A673 (cell line): ENCODE measurements around the gene AGPAT3. TPM values are rescaled to one million over a fixed set of nuclear protein-coding genes. Genes with fewer than 3 reads are reported as not detected.

ENCODE experiments used
- BruUV-seq: library from RNA; stranded (reverse); fragments of 400-500 nt; replicated peaks from 2 replicates; lab custom pipeline; 2021; lab: Mats Ljungman, UMichigan
- CTCF ChIA-PET: fragments of 300-600 bp; sonication (Branson Sonifier 250); formaldehyde crosslinking; loops from one replicate; lab custom pipeline; 2022; ENCODE audit warnings: antibody characterized with exemption; lab: Charles Lee
- POLR2A ChIA-PET: fragments of 300-600 bp; sonication (Branson Sonifier 250); formaldehyde crosslinking; loops from one replicate; lab custom pipeline; 2022; ENCODE audit warnings: antibody characterized with exemption; ENCODE audit not compliant: low non-redundant PET; lab: Charles Lee
- DNase-seq: peaks from one replicate; pipeline ENCODE4 v3.0.0-alpha.2; 2015; ENCODE audit warnings: low spot score
- H3K27ac ChIP-seq: fragments of 200-600 bp; sonication (generic); 2 replicates; pipeline ENCODE4 v1.5.1; 2016; ENCODE audit warnings: mixed run types, low read depth, mild to moderate bottlenecking, mixed read lengths, antibody characterized with exemption, low read length; ENCODE audit not compliant: poor library complexity, severe bottlenecking
- H3K27me3 ChIP-seq: fragments of 200-600 bp; sonication (generic); replicated peaks from 2 replicates; pipeline ENCODE4 v1.6.1; 2017; ENCODE audit warnings: mixed run types, low read depth, mild to moderate bottlenecking, mixed read lengths, antibody characterized with exemption, low read length; ENCODE audit not compliant: insufficient read depth, poor library complexity
- H3K36me3 ChIP-seq: fragments of 200-600 bp; sonication (generic); 2 replicates; pipeline ENCODE4 v1.6.1; 2016; ENCODE audit warnings: mixed run types, mild to moderate bottlenecking, mixed read lengths, antibody characterized with exemption, low read length; ENCODE audit not compliant: insufficient read depth, poor library complexity, severe bottlenecking
- H3K4me1 ChIP-seq: fragments of 200-600 bp; sonication (generic); 2 replicates; pipeline ENCODE4 v1.6.1; 2017; ENCODE audit warnings: mixed run types, mild to moderate bottlenecking, mixed read lengths, antibody characterized with exemption, low read length; ENCODE audit not compliant: insufficient read depth, poor library complexity, severe bottlenecking
- H3K4me3 ChIP-seq: fragments of 200-600 bp; sonication (generic); 2 replicates; pipeline ENCODE4 v1.5.1; 2016; ENCODE audit warnings: low read depth, mixed run types, mild to moderate bottlenecking, mixed read lengths, low read length; ENCODE audit not compliant: poor library complexity, severe bottlenecking
- H3K9me3 ChIP-seq: fragments of 200-600 bp; sonication (generic); 2 replicates; pipeline ENCODE4 v1.6.1; 2016; ENCODE audit warnings: mixed run types, low read depth, mild to moderate bottlenecking, mixed read lengths, antibody characterized with exemption, low read length; ENCODE audit not compliant: poor library complexity, severe bottlenecking
- CTCF ChIP-seq: fragments of 300-800, 200-600 bp; sonication (generic); conservative IDR thresholded peaks from 2 replicates; pipeline ENCODE4 v1.5.1; 2017; ENCODE audit warnings: low read depth, mild to moderate bottlenecking, antibody characterized with exemption, low read length, moderate library complexity, mixed read lengths
- EZH2 ChIP-seq: fragments of 200-600 bp; sonication (generic); IDR thresholded peaks from 2 replicates; pipeline ENCODE4 v1.6.1; 2017; ENCODE audit warnings: borderline replicate concordance, low read depth, mild to moderate bottlenecking, mixed read lengths, antibody characterized with exemption, low read length; ENCODE audit not compliant: poor library complexity, severe bottlenecking
- intact Hi-C: fragments of 100-400 bp; cut with micrococcal nuclease; formaldehyde crosslinking; loops from one replicate; pipeline ENCODE4 v1.10.0; 2022; ENCODE audit not compliant: unreplicated experiment
- total RNA-seq: library from RNA; stranded (reverse); gene quantifications from 2 replicates; pipeline ENCODE4 v1.2.3, GENCODE V29; 2021

Gene AGPAT3
- total RNA-seq, 1 experiment from 2014 or later, result 69.6 TPM

- TF ChIP-seq CTCF (no peak), EZH2 (no peak)
- intact Hi-C loops, result no loop called here
- ChIA-PET CTCF (no interaction called here), POLR2A (interaction anchor here (0.7 kb wide), 1 partner anchor 38 kb away, joined by 8 read pairs; no protein-coding TSS in a partner anchor)
- no peak for DNase-seq
- H3K4me3 ChIP-seq, result no peak overlapping the region
- no TSS peak for BruUV-seq
- no peaks in the 10 kb centered on the region for H3K27me3 ChIP-seq
- no peaks in the 10 kb centered on the region for H3K9me3 ChIP-seq
- peaks cover 5% of the 10 kb centered on the region for H3K4me1 ChIP-seq
- H3K27ac ChIP-seq, result no peak overlapping the region
- no peaks in the 10 kb centered on the region for H3K36me3 ChIP-seq
Measured at GRCh38 chr21:43885721-43886120, 20.7 kb downstream of the AGPAT3 start.

- intact Hi-C loops, result no loop called here
- POLR2A ChIA-PET, result no interaction called here
- BruUV-seq, result no TSS peak
Measured at GRCh38 chr21:43886565-43886964, 21.5 kb downstream of the AGPAT3 start.

GRCh38 chr21:43889069-43889468, 24.0 kb downstream of the AGPAT3 start:
- Histone ChIP-seq H3K4me3 (no peak overlapping the region), H3K27ac (no peak overlapping the region), H3K27me3 (no peaks in the 10 kb centered on the region), H3K36me3 (no peaks in the 10 kb centered on the region), H3K4me1 (peaks cover 12% of the 10 kb centered on the region), H3K9me3 (peaks cover 6% of the 10 kb centered on the region)
- intact Hi-C loops, result no loop called here
- no TSS peak for BruUV-seq
- no peak for DNase-seq
- TF ChIP-seq CTCF, result no peak
- TF ChIP-seq EZH2, result no peak
- ChIA-PET CTCF (no interaction called here), POLR2A (no interaction called here)

More at GRCh38 chr21:43886565-43886964, 21.5 kb downstream of the AGPAT3 start:
- no peak overlapping the region for H3K4me3 ChIP-seq
- TF ChIP-seq EZH2, result no peak
- TF ChIP-seq CTCF, result no peak
- H3K27ac ChIP-seq, result no peak overlapping the region
- CTCF ChIA-PET, result no interaction called here
- no peaks in the 10 kb centered on the region for H3K9me3 ChIP-seq
- no peaks in the 10 kb centered on the region for H3K27me3 ChIP-seq
- no peaks in the 10 kb centered on the region for H3K36me3 ChIP-seq
- peaks cover 5% of the 10 kb centered on the region for H3K4me1 ChIP-seq
- DNase-seq, result no peak
